MM.1S (cell line): Measurements from ENCODE around the gene TADA2A.

ENCODE experiments used
- EZH2 ChIP-seq: fragments of 300-600 bp; sonication (generic); optimal IDR thresholded peaks from 2 replicates; pipeline ENCODE3; 2017; ENCODE audit warnings: low read depth, mild to moderate bottlenecking, antibody characterized with exemption, low read length, mixed read lengths
- EZH2phosphoT487 ChIP-seq: fragments of 300-600 bp; sonication (generic); IDR thresholded peaks from 2 replicates; pipeline ENCODE4 v1.6.1; 2018; ENCODE audit warnings: antibody characterized with exemption, low read length
- TF ChIP-seq, protein P1 (sequence below): fragments of 300-600 bp; sonication (generic); IDR thresholded peaks from 2 replicates; pipeline ENCODE4 v1.5.1; 2016; ENCODE audit warnings: antibody characterized with exemption, low read length, mixed read lengths

DNA sequence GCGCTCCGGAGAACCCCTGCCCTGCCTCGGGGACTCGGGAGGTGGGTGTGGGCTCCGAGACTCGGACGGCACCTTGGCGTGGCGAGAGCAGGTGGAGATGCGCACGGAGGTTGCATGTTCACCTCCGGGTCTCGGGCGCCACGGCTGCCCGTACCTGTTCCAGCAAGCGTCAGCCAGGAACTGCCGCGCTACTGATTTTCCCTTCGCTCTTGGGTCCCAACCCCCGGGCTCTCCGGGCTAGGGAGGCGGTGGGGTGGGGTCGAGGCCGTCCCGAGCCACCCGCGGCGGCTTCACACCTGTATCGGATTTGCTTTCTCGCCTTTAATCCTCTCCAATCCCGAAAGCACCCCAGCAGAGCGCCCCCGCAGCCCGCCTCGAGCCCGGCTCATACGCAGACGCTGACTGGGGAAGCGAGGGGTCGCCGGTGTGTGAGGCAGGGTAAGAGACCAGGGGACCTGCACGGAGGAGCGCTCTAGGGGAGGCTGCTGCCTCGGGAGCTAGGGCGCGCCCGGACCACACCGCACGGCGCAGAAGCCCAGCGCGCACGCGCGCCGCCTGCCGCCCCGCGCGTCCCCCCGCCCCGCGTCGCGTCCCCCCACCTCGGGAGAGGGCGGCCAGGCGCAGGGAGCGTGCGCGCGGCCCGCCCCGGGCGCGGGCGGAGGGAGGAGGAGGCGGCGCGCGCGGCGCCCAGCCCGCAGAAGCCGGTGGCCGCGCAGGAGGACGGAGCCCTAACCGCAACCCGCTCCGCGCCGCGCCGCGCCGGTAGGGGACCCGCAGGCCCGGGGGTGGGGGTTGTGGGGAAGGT, 82.7 kb downstream of the TADA2A start, which contains the start of gene DUSP14:
- TF ChIP-seq, protein P1, sequence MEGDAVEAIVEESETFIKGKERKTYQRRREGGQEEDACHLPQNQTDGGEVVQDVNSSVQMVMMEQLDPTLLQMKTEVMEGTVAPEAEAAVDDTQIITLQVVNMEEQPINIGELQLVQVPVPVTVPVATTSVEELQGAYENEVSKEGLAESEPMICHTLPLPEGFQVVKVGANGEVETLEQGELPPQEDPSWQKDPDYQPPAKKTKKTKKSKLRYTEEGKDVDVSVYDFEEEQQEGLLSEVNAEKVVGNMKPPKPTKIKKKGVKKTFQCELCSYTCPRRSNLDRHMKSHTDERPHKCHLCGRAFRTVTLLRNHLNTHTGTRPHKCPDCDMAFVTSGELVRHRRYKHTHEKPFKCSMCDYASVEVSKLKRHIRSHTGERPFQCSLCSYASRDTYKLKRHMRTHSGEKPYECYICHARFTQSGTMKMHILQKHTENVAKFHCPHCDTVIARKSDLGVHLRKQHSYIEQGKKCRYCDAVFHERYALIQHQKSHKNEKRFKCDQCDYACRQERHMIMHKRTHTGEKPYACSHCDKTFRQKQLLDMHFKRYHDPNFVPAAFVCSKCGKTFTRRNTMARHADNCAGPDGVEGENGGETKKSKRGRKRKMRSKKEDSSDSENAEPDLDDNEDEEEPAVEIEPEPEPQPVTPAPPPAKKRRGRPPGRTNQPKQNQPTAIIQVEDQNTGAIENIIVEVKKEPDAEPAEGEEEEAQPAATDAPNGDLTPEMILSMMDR: no peak
- TF ChIP-seq EZH2: no peak
- no peak for TF ChIP-seq EZH2phosphoT487
